ENCODE results near the gene NFATC1. TPM values are rescaled to one million over a fixed set of nuclear protein-coding genes. Genes with fewer than 3 reads are reported as not detected.

NFATC1 gene
- polyA plus RNA-seq, 1 of the 3 experiments (the other 2 are of a cell fraction): 0.02 TPM

DNA sequence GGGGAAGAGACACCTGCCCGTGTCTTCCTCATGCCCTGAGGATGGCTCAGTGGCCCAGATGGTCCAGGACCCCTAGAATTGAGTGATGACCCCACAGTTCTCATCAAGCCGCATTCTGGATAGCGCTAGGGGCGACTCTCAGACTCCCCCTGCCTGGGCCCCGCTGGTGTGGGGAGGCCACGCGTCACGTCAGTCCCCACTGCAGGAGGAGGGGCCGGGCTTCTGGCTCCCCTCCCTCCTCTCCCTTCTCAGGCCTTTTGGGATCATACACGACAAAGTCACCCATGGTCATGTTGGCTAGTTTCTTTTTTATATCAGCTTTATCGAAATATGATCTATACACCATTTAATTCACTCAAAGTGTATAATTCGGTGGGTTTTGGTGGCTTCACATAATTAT is 61.5 kb downstream of the NFATC1 start (continued):
- TF ChIP-seq REST (IDR thresholded peaks at IDR 0.05; ENCODE audit: low read depth, low read length): no peak

GRCh38 chr18:79457652-79458051 is 61.9 kb downstream of the NFATC1 start:
- no peaks in the 10 kb centered on the region for H3K9me2 ChIP-seq
- H3K4me3 ChIP-seq (ENCODE audit: low read depth in 2 of 2, low read length in 1 of 2): no peak overlapping the region
- no peak overlapping the region for H3K27ac ChIP-seq (ENCODE audit: low read depth in 2 of 2, low read length in 1 of 2)
- no peaks in the 10 kb centered on the region for H3K79me2 ChIP-seq (ENCODE audit: insufficient read depth)
- H3K9me3 ChIP-seq: no peaks in the 10 kb centered on the region
- H3K4me2 ChIP-seq: no peak overlapping the region
- H3F3A ChIP-seq (replicated peaks; ENCODE audit: insufficient read depth): no peaks in the 10 kb centered on the region
- 29% methylated on average over 15 of the region's 18 CpGs for WGBS (ENCODE audit: low lambda C conversion rate)
- ChIA-PET CTCF (no interaction called here), POLR2A (no interaction called here)
- no peaks in the 10 kb centered on the region; a peak in 1 of 4 replicates for H3K4me1 ChIP-seq (ENCODE audit: control insufficient read depth in 1 of 2, insufficient read depth in 2 of 2, low read depth in 1 of 2, low read length in 1 of 2)
- H2AFZ ChIP-seq (ENCODE audit: low read depth): no peak overlapping the region
- H3K27me3 ChIP-seq (ENCODE audit: insufficient read depth): peaks cover 99% of the 10 kb centered on the region
- TF ChIP-seq MEF2A (IDR thresholded peaks at IDR 0.05; ENCODE audit: borderline replicate concordance, low read depth) (no peak), SMC3 (IDR thresholded peaks at IDR 0.05; ENCODE audit: low read depth, low read length) (no peak), TAF1 (IDR thresholded peaks at IDR 0.05; ENCODE audit: borderline replicate concordance, low read depth, low read length) (no peak), USF1 (IDR thresholded peaks at IDR 0.05; ENCODE audit: borderline replicate concordance, low read depth) (no peak), GABPA (IDR thresholded peaks at IDR 0.05; ENCODE audit: low read depth) (no peak), CHD2 (IDR thresholded peaks at IDR 0.05; ENCODE audit: low read length, partially characterized antibody) (no peak), RCOR1 (IDR thresholded peaks at IDR 0.05; ENCODE audit: low read length) (no peak), JUND (IDR thresholded peaks at IDR 0.05) (no peak), RAD21 (IDR thresholded peaks at IDR 0.05; ENCODE audit: low read length) (no peak)
- TF ChIP-seq, protein P1, sequence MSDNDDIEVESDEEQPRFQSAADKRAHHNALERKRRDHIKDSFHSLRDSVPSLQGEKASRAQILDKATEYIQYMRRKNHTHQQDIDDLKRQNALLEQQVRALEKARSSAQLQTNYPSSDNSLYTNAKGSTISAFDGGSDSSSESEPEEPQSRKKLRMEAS (IDR thresholded peaks at IDR 0.05; ENCODE audit: low read depth): no peak
- H3K9ac ChIP-seq: no peak overlapping the region
- 0 out of 2 replicates have a peak, but pooled peaks cover 6% of the 10 kb centered on the region for H4K20me1 ChIP-seq (ENCODE audit: insufficient read depth)
- H3K36me3 ChIP-seq (replicated peaks in 1 of 2; ENCODE audit: control insufficient read depth in 1 of 2, insufficient read depth in 2 of 2, low read length in 1 of 2): no peaks in the 10 kb centered on the region
- DNase-seq: no peak
